ENCODE results near the gene EN1. TPM values are rescaled to one million over a fixed set of nuclear protein-coding genes. Genes with fewer than 3 reads are reported as not detected.

EN1 gene
- total RNA-seq, 2 donors from 2014 or later: not detected

GRCh38 chr2:118800736-118801135 lies 46.7 kb downstream of the EN1 start:
- Mint-ChIP-seq H3K27me3 (peaks cover 65% of the 10 kb centered on the region), H3K27ac (no peak overlapping the region), H3K4me3 (no peak overlapping the region), H3K4me1 (no peaks in the 10 kb centered on the region), H3K36me3 (ENCODE audit: low read depth) (no peaks in the 10 kb centered on the region)
- no peak for ATAC-seq
- no peak for DNase-seq
- H3K9me3 ChIP-seq (ENCODE audit: control insufficient read depth, low read length, poor library complexity, severe bottlenecking): no peaks in the 10 kb centered on the region

- H3K4me3 Mint-ChIP-seq: no peak overlapping the region
- ATAC-seq (no peak), DNase-seq (no peak)
- no peaks in the 10 kb centered on the region for H3K9me3 ChIP-seq (ENCODE audit: control insufficient read depth, low read length, poor library complexity, severe bottlenecking)
- peaks cover 2% of the 10 kb centered on the region for H3K4me1 Mint-ChIP-seq
- no peak overlapping the region for H3K27ac Mint-ChIP-seq
- no peaks in the 10 kb centered on the region for H3K36me3 Mint-ChIP-seq (ENCODE audit: low read depth)
- peaks cover 52% of the 10 kb centered on the region for H3K27me3 Mint-ChIP-seq
Observed at GRCh38 chr2:118794546-118794945, 52.9 kb downstream of the EN1 start.

Other genes starting within 250 kb of the EN1 start
- gene MARCO, start 94.5 kb upstream of the EN1 start, total RNA-seq: not detected